Natural killer cell treated with Interleukin-12 subunit alpha and Interleukin-12 subunit beta and Interleukin-15 and Interleukin-18, amount 100 ng/mL, for 72 hours (primary cell): ENCODE measurements around the gene ZMYM2. TPM values are rescaled to one million over a fixed set of nuclear protein-coding genes. Genes with fewer than 3 reads are reported as not detected.
A peak's percentile ranks its signal among the peaks of the same experiment; 100 is the strongest.

ENCODE experiments used
- ATAC-seq, 2 donors: fragments of 150-1000 bp; cut with Tn5 transposase in 1 of 2; sonication (Bioruptor Pico), chemical (Tn5 transposase) in 1 of 2; 2 replicates each; pipeline ENCODE4 v1.10.0; 2021
- DNase-seq: peaks from one replicate; pipeline ENCODE4 v3.0.0; 2022; ENCODE audit warnings: low spot score
- H3K27ac Mint-ChIP-seq, 2 donors: 1 replicate in 1 of 2; 2 replicates in 1 of 2; pipeline ENCODE4 v1.8.0; 2022; ENCODE audit warnings: mixed read lengths in 2 of 2, mild to moderate bottlenecking in 1 of 2, moderate library complexity in 1 of 2
- H3K27me3 Mint-ChIP-seq, 2 donors: 1 replicate in 1 of 2; 2 replicates in 1 of 2; pipeline ENCODE4 v1.8.0; 2022; ENCODE audit warnings: mixed read lengths in 2 of 2
- H3K36me3 Mint-ChIP-seq: one replicate; pipeline ENCODE4 v1.8.0; 2022; ENCODE audit warnings: mixed read lengths
- H3K4me1 Mint-ChIP-seq, 2 donors: 1 replicate in 1 of 2; 2 replicates in 1 of 2; pipeline ENCODE4 v1.8.0; 2022; ENCODE audit warnings: low read depth in 2 of 2, mixed read lengths in 2 of 2, mild to moderate bottlenecking in 1 of 2
- H3K4me3 Mint-ChIP-seq: one replicate; pipeline ENCODE4 v1.8.0; 2022; ENCODE audit warnings: mixed read lengths
- H3K9me3 Mint-ChIP-seq: 2 replicates; pipeline ENCODE4 v1.8.0; 2022; ENCODE audit warnings: mixed read lengths
- total RNA-seq, 2 donors: library from RNA; stranded (reverse); gene quantifications; one replicate each; pipeline ENCODE4 v1.2.3, GENCODE V29; 2022

ZMYM2 gene
- total RNA-seq, 2 donors from 2014 or later = 37.7 to 56.7 TPM

- no peak for DNase-seq
- H3K27me3 Mint-ChIP-seq = no peaks in the 10 kb centered on the region
- H3K4me3 Mint-ChIP-seq = no peak overlapping the region
- H3K36me3 Mint-ChIP-seq = peaks cover 4% of the 10 kb centered on the region
- ATAC-seq = no peak
- H3K4me1 Mint-ChIP-seq = no peaks in the 10 kb centered on the region
- no peak overlapping the region for H3K27ac Mint-ChIP-seq
- H3K9me3 Mint-ChIP-seq = no peaks in the 10 kb centered on the region
Observed at GRCh38 chr13:20073775-20074174, 115.2 kb downstream of the ZMYM2 start.

GRCh38 chr13:20074966-20075365 lies 116.4 kb downstream of the ZMYM2 start:
- H3K27me3 Mint-ChIP-seq = no peaks in the 10 kb centered on the region
- H3K4me3 Mint-ChIP-seq = no peak overlapping the region
- no peaks in the 10 kb centered on the region for H3K4me1 Mint-ChIP-seq
- H3K27ac Mint-ChIP-seq = no peak overlapping the region
- H3K36me3 Mint-ChIP-seq = peaks cover 4% of the 10 kb centered on the region
- no peak for ATAC-seq
- no peaks in the 10 kb centered on the region for H3K9me3 Mint-ChIP-seq
- no peak for DNase-seq

GRCh38 chr13:20077086-20077485 lies 118.6 kb downstream of the ZMYM2 start:
- H3K27ac Mint-ChIP-seq = no peak overlapping the region
- no peak overlapping the region for H3K4me3 Mint-ChIP-seq
- no peaks in the 10 kb centered on the region for H3K9me3 Mint-ChIP-seq
- DNase-seq (no peak), ATAC-seq (no peak)
- H3K4me1 Mint-ChIP-seq = no peaks in the 10 kb centered on the region
- H3K36me3 Mint-ChIP-seq = peaks cover 4% of the 10 kb centered on the region
- no peaks in the 10 kb centered on the region for H3K27me3 Mint-ChIP-seq

GRCh38 chr13:20080377-20081164 lies 122.0 kb downstream of the ZMYM2 start:
- H3K27me3 Mint-ChIP-seq = no peaks in the 10 kb centered on the region
- DNase-seq (no peak), ATAC-seq (no peak)
- H3K4me1 Mint-ChIP-seq = no peaks in the 10 kb centered on the region
- no peak overlapping the region for H3K4me3 Mint-ChIP-seq
- H3K36me3 Mint-ChIP-seq = peaks cover 6% of the 10 kb centered on the region
- H3K9me3 Mint-ChIP-seq = no peaks in the 10 kb centered on the region
- no peak overlapping the region for H3K27ac Mint-ChIP-seq

- H3K27ac Mint-ChIP-seq = no peak overlapping the region
- no peaks in the 10 kb centered on the region for H3K27me3 Mint-ChIP-seq
- DNase-seq (no peak), ATAC-seq (no peak)
- no peaks in the 10 kb centered on the region for H3K9me3 Mint-ChIP-seq
- H3K36me3 Mint-ChIP-seq = peaks cover 6% of the 10 kb centered on the region
- no peak overlapping the region for H3K4me3 Mint-ChIP-seq
- no peaks in the 10 kb centered on the region for H3K4me1 Mint-ChIP-seq
Observed at GRCh38 chr13:20090349-20090748, 131.8 kb downstream of the ZMYM2 start.

GRCh38 chr13:20093951-20094350 lies 135.4 kb downstream of the ZMYM2 start:
- Mint-ChIP-seq H3K36me3 (no peaks in the 10 kb centered on the region), H3K9me3 (no peaks in the 10 kb centered on the region), H3K4me1 (no peaks in the 10 kb centered on the region), H3K27me3 (peaks cover 18 to 22% of the 10 kb centered on the region in 2 donors), H3K27ac (no peak overlapping the region), H3K4me3 (no peak overlapping the region)
- DNase-seq = no peak
- ATAC-seq = no peak

GRCh38 chr13:20099319-20099718 lies 140.8 kb downstream of the ZMYM2 start:
- ATAC-seq (peak in 1 of 2 donors; percentile 11), DNase-seq (no peak)
- Mint-ChIP-seq H3K27me3 (peaks cover 47 to 56% of the 10 kb centered on the region in 2 donors), H3K4me1 (no peaks in the 10 kb centered on the region), H3K36me3 (no peaks in the 10 kb centered on the region), H3K27ac (no peak overlapping the region), H3K9me3 (no peaks in the 10 kb centered on the region), H3K4me3 (no peak overlapping the region)

GRCh38 chr13:20101467-20102316 lies 143.2 kb downstream of the ZMYM2 start:
- Mint-ChIP-seq H3K27me3 (peaks cover 54 to 57% of the 10 kb centered on the region in 2 donors), H3K4me1 (no peaks in the 10 kb centered on the region), H3K4me3 (no peak overlapping the region), H3K27ac (no peak overlapping the region), H3K36me3 (no peaks in the 10 kb centered on the region), H3K9me3 (no peaks in the 10 kb centered on the region)
- peak in 1 of 2 donors; percentile 52 for ATAC-seq
- DNase-seq = no peak

- Mint-ChIP-seq H3K27ac (no peak overlapping the region), H3K4me1 (no peaks in the 10 kb centered on the region), H3K9me3 (no peaks in the 10 kb centered on the region), H3K27me3 (peaks cover 52 to 55% of the 10 kb centered on the region in 2 donors), H3K4me3 (no peak overlapping the region), H3K36me3 (no peaks in the 10 kb centered on the region)
- ATAC-seq = no peak
- DNase-seq = no peak
Observed at GRCh38 chr13:20102525-20103180, 144.1 kb downstream of the ZMYM2 start.

GRCh38 chr13:20105161-20105689 lies 146.7 kb downstream of the ZMYM2 start:
- DNase-seq (no peak), ATAC-seq (no peak)
- H3K27me3 Mint-ChIP-seq = peaks cover 33 to 38% of the 10 kb centered on the region in 2 donors
- no peak overlapping the region for H3K4me3 Mint-ChIP-seq
- H3K9me3 Mint-ChIP-seq = no peaks in the 10 kb centered on the region
- H3K27ac Mint-ChIP-seq = no peak overlapping the region
- no peaks in the 10 kb centered on the region for H3K36me3 Mint-ChIP-seq
- no peaks in the 10 kb centered on the region for H3K4me1 Mint-ChIP-seq

- Mint-ChIP-seq H3K4me1 (no peaks in the 10 kb centered on the region), H3K27ac (no peak overlapping the region), H3K4me3 (no peak overlapping the region), H3K27me3 (peaks cover 29 to 30% of the 10 kb centered on the region in 2 donors), H3K36me3 (no peaks in the 10 kb centered on the region), H3K9me3 (no peaks in the 10 kb centered on the region)
- no peak for DNase-seq
- ATAC-seq = no peak
Observed at GRCh38 chr13:20106742-20107141, 148.2 kb downstream of the ZMYM2 start.

- no peak for ATAC-seq
- no peak overlapping the region for H3K27ac Mint-ChIP-seq
Observed at GRCh38 chr13:20109037-20109436, 150.5 kb downstream of the ZMYM2 start.

GRCh38 chr13:20114066-20114610 lies 155.6 kb downstream of the ZMYM2 start:
- Mint-ChIP-seq H3K36me3 (no peaks in the 10 kb centered on the region), H3K4me1 (peaks cover 2 to 3% of the 10 kb centered on the region in 2 donors)

More at GRCh38 chr13:20109037-20109436, 150.5 kb downstream of the ZMYM2 start:
- DNase-seq = no peak
- H3K36me3 Mint-ChIP-seq = no peaks in the 10 kb centered on the region
- H3K4me3 Mint-ChIP-seq = no peak overlapping the region
- peaks cover 17 to 18% of the 10 kb centered on the region in 2 donors for H3K27me3 Mint-ChIP-seq
- H3K9me3 Mint-ChIP-seq = no peaks in the 10 kb centered on the region
- no peaks in the 10 kb centered on the region for H3K4me1 Mint-ChIP-seq

More at GRCh38 chr13:20114066-20114610, 155.6 kb downstream of the ZMYM2 start:
- H3K9me3 Mint-ChIP-seq = no peaks in the 10 kb centered on the region
- ATAC-seq (no peak), DNase-seq (no peak)
- H3K27me3 Mint-ChIP-seq = peaks cover 2 to 9% of the 10 kb centered on the region in 2 donors
- H3K4me3 Mint-ChIP-seq = no peak overlapping the region
- H3K27ac Mint-ChIP-seq = no peak overlapping the region
